Fibroblast of the aortic adventitia (primary cell): ENCODE measurements around the gene HEATR5B. TPM values are rescaled to one million over a fixed set of nuclear protein-coding genes. Genes with fewer than 3 reads are reported as not detected.
"Not testable (repeated sequence)": the region's sequence is repeated elsewhere in the genome, so short reads cannot be mapped to it uniquely, and the experiment has no call there.

Experiments
- DNase-seq: peaks from one replicate; pipeline ENCODE4 v3.0.0-alpha.2; 2010; ENCODE audit warnings: low read depth
- H3K4me3 ChIP-seq: 2 replicates; pipeline ENCODE4 v1.5.1; 2011; ENCODE audit warnings: low read depth, mild to moderate bottlenecking, control low read depth, low read length, moderate library complexity
- total RNA-seq: library from RNA; depleted of rRNA; stranded (reverse); fragments of >200 nt; gene quantifications from 2 replicates; pipeline ENCODE4 v1.2.3, GENCODE V29; 2012; ENCODE audit warnings: low replicate concordance
- TF ChIP-seq, protein P1 (sequence below): IDR thresholded peaks from 2 replicates; pipeline ENCODE4 v1.5.1; 2011; ENCODE audit warnings: mild to moderate bottlenecking, low read length, control low read depth, inconsistent platforms; ENCODE audit not compliant: insufficient read depth

The HEATR5B gene
- total RNA-seq, 1 donor: 21.1 TPM

DNA sequence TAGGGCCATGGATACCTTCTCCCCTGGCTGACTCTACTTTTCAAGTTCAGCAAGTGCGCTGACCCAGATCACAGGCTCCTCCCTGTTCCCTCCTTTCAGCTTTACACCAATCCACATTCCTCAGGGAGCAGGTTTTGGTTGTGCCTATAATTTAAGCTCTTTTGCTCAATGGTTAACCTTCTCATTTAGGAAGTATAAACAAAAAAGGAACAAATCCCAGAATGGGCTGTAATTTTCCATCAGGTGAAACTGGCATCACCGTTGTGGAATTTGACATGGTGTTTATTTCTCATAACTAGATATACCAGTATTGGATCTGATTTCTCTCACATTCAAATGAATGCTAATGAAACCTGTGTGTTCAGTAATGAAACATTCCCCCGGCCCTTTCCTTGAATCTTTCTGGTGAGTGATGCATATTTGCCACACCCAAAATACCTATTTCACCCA lies 131.4 kb downstream of the HEATR5B start:
- TF ChIP-seq, protein P1, sequence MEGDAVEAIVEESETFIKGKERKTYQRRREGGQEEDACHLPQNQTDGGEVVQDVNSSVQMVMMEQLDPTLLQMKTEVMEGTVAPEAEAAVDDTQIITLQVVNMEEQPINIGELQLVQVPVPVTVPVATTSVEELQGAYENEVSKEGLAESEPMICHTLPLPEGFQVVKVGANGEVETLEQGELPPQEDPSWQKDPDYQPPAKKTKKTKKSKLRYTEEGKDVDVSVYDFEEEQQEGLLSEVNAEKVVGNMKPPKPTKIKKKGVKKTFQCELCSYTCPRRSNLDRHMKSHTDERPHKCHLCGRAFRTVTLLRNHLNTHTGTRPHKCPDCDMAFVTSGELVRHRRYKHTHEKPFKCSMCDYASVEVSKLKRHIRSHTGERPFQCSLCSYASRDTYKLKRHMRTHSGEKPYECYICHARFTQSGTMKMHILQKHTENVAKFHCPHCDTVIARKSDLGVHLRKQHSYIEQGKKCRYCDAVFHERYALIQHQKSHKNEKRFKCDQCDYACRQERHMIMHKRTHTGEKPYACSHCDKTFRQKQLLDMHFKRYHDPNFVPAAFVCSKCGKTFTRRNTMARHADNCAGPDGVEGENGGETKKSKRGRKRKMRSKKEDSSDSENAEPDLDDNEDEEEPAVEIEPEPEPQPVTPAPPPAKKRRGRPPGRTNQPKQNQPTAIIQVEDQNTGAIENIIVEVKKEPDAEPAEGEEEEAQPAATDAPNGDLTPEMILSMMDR: no peak
- no peak for DNase-seq
- no peak overlapping the region for H3K4me3 ChIP-seq

DNA sequence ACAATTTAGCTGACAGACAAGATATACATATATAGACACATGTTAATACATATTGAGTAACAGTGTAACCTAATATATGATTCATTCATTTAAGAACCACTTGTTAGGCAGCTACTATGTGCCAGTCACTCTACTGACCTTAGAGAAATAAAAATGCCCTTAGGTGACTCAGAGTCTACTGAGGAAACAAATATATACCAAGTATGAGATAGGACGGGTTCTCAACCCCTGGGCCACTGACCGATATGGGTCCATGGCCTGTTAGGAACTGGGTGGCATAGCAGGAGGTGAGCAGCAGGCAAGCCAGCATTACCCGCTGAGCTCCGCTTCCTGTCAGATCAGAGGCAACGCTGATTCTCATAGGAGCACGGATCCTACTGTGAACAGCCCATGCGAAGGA lies 132.6 kb downstream of the HEATR5B start:
- peak; percentile 8 for DNase-seq
- H3K4me3 ChIP-seq: no peak overlapping the region
- TF ChIP-seq, protein P1: no peak

- H3K4me3 ChIP-seq: no peak overlapping the region
- TF ChIP-seq, protein P1: no peak
- DNase-seq: no peak
These were observed 133.1 kb downstream of the HEATR5B start for GRCh38 chr2:36951027-36951518.

DNA sequence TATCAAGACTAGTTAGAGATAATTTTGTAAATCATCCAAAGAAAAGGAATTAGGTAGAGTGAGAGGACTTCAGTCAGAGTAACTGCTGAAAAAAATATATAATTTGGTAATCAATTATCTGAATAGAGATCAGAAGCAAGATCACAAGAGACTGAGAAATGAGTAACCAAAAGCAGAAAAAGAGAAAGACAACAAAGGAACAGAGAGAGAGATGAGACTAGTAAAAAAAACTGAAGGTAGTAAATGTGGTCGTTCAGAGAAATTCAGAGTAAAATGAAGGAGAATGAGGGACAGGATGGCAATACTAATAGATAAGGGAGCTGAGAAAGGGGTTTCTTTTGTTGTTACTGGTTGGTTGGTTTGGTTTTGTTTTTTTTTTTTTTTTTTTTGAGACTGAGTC lies 134.3 kb downstream of the HEATR5B start:
- H3K4me3 ChIP-seq: no peak overlapping the region
- TF ChIP-seq, protein P1: no peak
- DNase-seq: no peak

DNA sequence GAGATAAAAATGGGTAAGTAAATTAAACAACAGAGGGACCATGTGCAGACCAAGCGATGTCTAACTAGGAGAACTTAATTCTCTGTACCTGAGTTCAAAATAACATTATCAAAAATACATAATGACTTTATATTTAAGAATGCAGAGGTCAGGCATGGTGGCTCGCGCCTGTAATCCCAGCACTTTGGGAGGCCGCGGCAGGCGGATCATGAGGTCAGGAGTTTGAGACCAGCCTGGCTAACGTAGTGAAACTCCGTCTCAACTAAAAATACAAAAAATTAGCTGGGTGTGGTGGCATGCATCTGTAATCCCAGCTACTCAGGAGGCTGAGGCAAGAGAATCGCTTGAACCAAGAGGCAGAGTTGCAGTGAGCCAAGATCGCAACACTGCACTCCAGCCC lies 138.9 kb downstream of the HEATR5B start:
- DNase-seq, H3K4me3 ChIP-seq: not testable (repeated sequence)

GRCh38 chr2:36941867-36942266 lies 142.3 kb downstream of the HEATR5B start:
- no peak overlapping the region for H3K4me3 ChIP-seq
- TF ChIP-seq, protein P1: no peak
- no peak for DNase-seq

DNA sequence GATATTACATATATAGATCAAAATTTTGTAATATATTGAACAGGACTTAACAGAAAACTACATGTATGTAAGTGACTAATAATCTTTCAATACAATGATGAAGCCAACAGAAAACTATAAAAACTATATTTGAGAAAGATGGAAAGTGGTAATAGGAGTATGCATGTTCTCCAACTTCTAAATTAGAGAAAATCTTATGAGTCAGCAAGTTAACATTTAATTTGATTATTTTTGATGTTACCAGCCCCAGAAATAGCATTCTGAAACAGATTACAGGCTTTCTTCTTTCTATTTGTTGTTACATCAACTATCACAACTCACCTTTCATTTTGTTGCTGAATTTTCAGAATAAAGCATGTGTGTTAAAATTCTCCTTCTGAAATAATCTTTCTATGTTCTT lies 147.6 kb downstream of the HEATR5B start:
- not testable (repeated sequence) for DNase-seq, H3K4me3 ChIP-seq

DNA sequence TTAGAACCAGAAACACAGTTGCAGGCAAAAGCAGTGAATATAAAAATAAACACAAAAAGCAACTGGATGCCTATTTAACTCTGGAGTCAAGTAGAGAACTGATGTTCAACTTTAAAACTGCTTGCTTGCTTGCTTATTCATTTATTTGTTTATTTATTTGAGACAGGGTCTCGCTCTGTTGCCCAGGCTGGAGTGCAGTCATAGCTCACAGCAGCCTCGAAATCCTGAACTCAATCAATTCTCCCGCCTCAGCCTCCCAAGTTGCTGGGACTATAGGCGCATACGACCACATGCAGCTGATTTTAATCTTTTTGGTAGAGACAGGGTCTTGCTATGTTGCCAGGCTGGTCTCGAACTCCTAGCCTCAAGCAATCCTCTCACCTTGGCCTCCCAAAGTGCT lies 152.5 kb downstream of the HEATR5B start:
- DNase-seq, H3K4me3 ChIP-seq: not testable (repeated sequence)

Other genes starting within 250 kb of the HEATR5B start
- 26.2 and 26.5 TPM in 2 replicates for gene STRN, start 117.8 kb downstream of the HEATR5B start, total RNA-seq
- gene GPATCH11, start 146 bp upstream of the HEATR5B start, total RNA-seq: 8.5 and 14.0 TPM in 2 replicates
- 38.8 and 53.8 TPM in 2 replicates for gene EIF2AK2, start 72.6 kb upstream of the HEATR5B start, total RNA-seq
- gene SULT6B1, start 104.3 kb upstream of the HEATR5B start, total RNA-seq: not detected in 2 replicates
- 17.7 and 27.6 TPM in 2 replicates for gene CEBPZOS, start 112.1 kb upstream of the HEATR5B start, total RNA-seq
- gene CEBPZ, start 147.2 kb upstream of the HEATR5B start, total RNA-seq: 64.3 and 104 TPM in 2 replicates
- 11.1 and 37.9 TPM in 2 replicates for gene NDUFAF7, start 147.3 kb upstream of the HEATR5B start, total RNA-seq
- 55.8 and 77.9 TPM in 2 replicates for gene PRKD3, start 240.5 kb upstream of the HEATR5B start, total RNA-seq